ENCODE results near the gene LIN7A.

Gene LIN7A

GRCh38 chr12:80849337-80849736 lies 88.4 kb downstream of the LIN7A start:
- DNase-seq: no peak

- DNase-seq: no peak
Measured at GRCh38 chr12:80848858-80849257, 88.9 kb downstream of the LIN7A start.

GRCh38 chr12:80847575-80847974 lies 90.2 kb downstream of the LIN7A start:
- no peak for DNase-seq

DNA sequence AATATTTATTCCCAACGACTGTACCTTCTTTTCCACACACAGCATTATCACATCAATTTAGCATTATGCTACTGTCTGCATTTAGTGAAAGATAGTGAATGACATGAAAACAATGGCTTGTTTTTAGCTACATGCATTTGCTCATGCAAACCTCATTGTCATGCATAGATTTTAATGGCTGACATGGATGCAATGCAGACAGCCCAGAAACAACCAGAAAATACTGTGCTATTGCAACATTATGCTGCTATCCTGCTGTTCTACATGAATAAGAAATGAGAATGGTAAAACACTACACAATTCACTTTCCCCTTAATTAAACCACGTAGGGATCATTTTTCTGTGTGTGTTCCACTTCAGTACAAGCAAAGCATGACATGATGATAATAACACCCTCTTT lies 90.8 kb downstream of the LIN7A start:
- DNase-seq: no peak

DNA sequence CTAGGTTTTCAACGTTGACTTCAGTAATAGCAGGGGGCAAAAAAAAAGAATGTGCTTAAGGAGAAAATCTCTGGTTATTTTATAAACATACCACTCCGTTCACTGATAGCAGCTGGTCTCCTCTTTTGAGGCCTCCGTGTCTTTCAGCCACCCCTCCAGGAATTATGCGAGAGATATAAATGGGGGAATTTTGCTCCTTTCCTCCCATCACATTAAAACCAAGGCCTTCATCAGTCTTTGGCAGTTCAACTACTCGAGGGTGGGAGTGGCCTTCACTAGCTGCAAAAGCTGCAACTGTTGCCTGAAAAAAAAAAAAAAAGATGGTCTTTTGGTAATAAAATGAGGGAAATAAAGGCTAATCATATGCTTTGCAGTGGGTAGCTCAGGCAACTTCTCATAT lies 92.1 kb downstream of the LIN7A start:
- no peak for DNase-seq

DNA sequence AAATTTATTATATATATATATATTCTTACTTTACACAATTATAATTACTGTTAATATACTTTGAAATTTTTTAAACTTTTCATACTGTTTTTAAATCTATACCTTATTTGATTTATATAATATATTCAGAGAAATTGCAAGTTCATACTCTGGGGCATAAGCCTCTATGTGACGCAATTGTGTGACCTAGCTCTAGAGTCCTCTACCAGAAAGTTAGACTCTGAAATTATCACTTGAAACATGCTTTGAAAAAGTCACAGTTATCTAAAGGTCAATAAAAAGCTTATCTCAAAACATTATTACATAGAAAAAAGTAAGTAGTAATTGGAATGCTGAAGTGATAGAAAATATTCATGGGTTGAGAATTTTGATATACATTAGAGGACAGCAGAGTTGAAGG lies 93.8 kb downstream of the LIN7A start:
- no peak for DNase-seq

GRCh38 chr12:80838708-80839107 lies 99.0 kb downstream of the LIN7A start:
- DNase-seq: no peak

DNA sequence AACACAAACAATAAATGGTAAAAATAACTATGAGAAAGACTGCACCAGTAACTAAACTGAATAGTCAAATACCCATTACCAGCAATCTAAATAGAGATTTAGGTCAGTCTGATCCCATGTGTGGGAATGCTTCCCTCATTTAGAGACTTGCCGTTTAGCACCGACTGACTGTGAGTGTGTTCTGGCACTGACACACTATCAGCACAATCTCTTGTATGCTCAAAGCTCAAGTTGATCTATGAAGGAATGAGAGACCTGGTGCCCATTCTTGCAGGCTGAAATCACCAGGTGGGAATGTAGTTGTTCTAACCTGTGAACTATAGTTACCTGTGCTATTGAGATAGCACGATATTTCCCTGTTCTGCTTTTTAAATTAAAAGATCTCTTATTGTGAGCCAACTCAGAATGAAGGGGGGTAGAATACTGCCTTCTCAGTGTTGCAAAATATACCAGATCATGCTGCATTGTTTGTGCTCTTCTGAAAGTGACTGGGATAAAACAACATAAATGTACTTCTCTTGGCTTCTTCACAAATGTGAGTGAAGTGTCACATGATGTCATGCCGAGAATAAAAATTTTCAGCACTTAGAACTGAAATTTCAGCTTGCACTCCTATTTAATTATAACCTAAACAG lies 99.6 kb downstream of the LIN7A start:
- no peak for DNase-seq

- no peak for DNase-seq
Measured at GRCh38 chr12:80837342-80837978, 100.3 kb downstream of the LIN7A start.

DNA sequence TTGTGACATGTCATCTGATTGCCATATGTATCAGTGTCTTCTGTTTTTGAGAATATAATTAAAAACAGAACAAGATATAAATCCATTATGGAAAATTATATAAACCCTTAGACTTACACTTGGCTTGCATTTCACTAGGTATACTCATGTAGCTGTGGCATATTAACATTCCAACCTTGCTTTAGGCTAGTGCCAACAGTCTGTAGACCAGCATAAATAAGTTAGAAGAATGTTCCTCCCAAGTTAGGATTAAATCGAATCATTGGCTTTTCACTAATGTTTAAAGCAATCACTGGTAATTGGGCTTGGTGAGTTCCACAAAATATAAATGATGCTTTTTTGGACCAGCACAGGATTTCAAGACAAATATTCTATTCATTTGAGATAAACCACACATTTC lies 103.0 kb downstream of the LIN7A start:
- no peak for DNase-seq

DNA sequence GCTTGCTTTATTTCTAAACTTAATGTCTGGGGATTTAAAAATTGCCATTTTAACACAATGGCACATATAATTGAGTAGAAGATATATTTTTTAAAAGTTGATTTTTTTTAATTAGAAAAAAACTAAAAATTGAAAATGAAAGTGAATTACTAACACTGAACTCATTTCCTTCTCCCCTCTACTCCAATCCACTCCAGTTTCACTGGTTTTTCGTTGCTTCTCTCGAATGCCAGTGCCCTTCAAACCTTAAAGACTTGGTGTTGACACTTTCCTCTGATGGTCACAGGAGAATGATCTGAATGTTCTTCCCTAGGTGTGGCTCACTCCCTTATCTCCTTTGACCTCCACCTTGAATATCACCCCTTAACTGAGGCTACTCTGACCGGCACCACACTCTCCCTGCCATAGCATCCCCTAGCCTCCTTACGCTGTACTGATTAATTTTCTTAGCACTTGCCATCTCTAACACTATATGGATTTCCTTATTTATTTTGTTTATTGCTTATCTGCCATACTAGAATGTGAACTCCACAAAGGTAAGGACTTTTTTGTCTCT lies 107.1 kb downstream of the LIN7A start:
- no peak for DNase-seq

DNA sequence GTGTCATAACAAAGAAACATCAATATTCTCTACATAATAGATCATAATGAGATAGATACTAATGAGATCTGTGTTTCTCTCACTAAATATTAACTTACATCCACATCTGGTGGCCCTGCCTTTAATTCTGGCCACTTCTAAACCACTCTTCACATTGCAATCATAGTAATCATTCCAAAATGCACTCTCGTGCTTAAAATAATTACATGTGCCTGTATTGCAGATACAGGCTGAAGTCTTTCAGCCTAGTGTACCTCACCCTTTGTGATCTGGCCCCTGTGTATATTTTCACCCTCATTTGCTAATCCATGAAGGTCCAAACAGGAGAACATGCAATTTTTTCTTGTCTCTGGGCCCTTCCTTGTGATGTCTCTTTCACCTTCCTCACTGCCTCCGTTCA lies 108.0 kb downstream of the LIN7A start:
- DNase-seq: no peak

- no peak for DNase-seq
Measured at GRCh38 chr12:80825506-80825905, 112.2 kb downstream of the LIN7A start.

DNA sequence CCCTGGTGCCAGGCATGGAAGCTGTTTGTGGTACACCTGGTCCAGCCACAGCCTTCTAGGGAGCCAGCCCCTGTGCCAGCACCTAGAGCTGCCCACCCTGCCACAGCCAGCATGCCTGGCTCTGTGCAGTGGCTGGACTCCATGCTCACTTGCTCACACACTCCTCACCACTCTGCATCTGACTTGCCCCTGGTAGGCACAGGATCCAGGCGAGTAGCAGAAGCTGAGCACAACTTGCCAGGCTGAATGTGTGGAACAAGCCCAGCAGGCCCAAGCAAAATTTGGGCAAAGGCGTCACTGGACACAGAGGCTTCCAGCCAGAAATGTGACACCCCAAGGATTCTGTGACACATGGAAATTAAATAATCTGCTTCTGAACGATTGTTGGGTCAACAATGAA lies 114.3 kb downstream of the LIN7A start:
- DNase-seq: no peak

- DNase-seq: no peak
Measured at GRCh38 chr12:80821513-80822000, 116.2 kb downstream of the LIN7A start.

- no peak for DNase-seq
Measured at GRCh38 chr12:80818878-80819277, 118.9 kb downstream of the LIN7A start.

- no peak for DNase-seq
Measured at GRCh38 chr12:80815351-80815750, 122.4 kb downstream of the LIN7A start.

GRCh38 chr12:80814453-80814852 lies 123.3 kb downstream of the LIN7A start:
- DNase-seq: no peak

DNA sequence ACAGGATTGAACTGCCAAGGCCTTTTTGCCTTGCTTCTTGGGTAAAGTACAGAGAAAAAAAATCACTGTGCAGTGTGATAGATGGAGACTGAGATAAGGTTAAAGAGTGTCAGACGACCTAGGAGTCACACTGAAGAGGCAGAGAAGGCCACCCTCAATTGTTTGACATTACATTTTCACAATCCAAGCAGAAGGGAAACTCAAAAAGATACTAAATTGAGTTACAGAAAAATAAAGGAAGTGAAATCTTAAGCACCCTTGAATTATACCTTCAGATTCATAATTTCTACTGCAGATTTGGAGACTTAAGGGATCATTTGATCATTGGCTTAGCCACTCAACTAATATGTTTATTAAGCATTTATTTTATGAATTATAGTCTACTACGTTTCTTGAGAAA lies 123.9 kb downstream of the LIN7A start:
- no peak for DNase-seq

DNA sequence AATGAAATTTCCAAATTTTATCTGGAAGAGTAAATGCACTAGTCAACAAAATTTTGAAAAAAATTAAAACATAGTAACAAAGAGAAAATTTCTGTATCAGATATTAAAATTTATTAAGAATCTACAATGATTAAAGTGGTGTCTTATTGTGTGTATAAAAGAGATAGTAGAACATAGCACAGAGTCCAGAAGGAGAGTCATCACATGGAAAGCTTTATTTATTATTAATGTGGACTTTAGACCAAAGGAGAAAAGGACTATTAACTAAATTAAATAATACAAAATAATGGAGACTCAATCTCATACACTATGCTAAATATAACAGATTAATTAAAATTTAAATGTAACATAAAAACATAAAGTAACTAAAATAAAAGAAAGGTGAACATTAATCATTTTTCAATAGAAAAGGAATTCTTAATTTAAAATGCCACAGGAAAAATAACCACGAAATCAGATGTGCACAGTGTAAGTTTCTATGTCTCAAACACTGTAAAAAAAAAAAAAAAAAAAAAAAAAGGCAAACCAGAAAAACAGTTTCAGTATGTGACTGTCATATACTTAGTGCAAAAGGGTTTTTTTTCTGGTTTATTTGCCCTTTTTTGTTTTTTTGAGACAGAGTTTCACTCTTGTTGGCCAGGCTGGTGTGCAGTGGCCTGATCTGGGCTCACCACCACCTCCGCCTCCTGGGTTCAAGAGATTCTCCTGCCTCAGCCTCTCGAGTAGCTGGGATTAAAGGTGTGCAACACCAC lies 125.6 kb downstream of the LIN7A start:
- no peak for DNase-seq

DNA sequence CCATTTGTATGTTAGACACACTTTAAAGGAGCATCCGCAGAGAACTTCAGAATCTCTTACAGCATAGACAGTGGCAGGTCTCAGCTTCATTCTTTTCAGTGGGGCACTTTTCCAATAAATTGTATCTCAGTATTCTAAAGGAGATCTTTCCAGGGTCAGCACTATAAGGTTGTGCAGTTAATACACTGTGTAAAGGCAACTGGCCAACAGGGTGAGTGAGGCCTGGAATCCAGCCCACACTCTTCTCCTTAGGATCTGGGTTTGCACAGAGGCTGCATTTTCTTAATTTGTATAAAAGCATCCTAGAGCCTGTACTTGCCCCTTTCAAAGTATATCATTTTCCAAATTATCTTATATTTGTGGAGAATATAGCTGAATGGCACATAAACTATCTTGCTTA lies 126.9 kb downstream of the LIN7A start:
- no peak for DNase-seq

- DNase-seq: no peak
Measured at GRCh38 chr12:80807640-80808288, 130.0 kb downstream of the LIN7A start.

DNA sequence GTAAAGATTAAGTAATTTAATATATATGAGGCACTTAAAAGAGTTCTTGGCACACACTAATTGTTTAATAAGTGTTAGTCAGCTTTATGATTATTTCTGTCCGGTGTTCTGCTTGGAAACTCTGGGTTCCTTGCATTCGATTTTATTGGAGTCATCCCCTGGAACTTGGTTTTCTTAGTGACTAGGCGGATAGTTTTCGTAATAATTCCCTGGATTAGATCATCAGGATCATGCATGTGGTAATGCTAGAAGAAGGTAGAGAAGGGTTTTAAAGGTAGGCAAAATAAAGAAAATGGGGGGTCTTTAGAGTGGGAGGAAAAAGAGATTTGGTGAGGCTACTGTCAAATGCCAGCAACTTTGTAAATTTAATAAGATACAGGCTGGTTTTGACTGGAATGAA lies 132.6 kb downstream of the LIN7A start:
- no peak for DNase-seq
